ENCODE data around the gene TELO2.

Gene TELO2

DNA sequence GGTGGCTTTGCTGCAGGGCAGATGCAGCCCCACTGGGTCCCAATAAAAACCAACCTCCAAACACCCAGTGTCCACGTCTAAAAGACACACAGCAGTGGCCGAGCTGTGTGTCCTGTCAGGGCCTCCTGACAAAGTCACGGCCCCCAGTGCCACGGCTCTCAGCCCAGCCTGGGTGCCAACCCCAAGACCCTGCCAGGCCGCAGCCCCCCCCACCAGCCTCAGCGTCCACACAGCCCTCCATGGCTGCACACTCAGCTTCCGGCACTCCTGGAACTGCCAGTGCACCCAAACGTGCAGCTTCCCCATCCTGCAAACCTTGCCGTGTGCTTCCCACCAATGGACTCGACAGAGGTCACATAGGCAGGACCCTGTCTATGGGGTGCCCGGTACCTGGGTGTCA, 45.2 kb upstream of the TELO2 start:
- no peak for TF ChIP-seq CTCF (conservative IDR thresholded peaks at IDR 0.05)
- no peak overlapping the region for H3K27ac ChIP-seq

DNA sequence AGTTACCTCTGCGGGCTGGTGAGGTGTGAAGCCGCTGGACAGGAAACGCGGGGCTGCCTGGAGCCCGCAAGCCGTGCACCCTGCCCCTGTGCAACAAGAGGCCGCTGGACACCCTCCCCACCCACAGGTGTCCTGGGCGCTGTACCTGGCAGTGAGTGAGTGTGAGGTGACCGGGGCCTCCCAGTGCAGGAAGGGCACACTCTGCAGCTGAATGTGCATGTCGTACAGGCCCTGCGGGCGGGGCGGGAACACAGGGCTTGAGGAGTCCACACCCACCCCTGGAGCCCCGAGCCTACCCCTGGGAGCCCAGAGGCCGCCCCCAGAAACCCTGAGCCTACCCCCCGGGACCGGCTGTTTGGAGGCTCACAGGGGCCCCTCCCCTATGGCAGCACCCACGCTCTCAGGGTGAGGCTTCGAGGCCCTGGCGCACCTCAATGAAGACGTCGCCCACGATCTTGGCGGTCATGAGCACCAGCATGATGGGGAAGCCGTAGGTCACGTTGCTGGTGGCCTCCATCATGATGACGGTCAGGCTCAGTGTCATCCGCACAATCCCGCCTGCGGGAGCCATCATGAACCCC, 44.5 kb upstream of the TELO2 start:
- TF ChIP-seq CTCF (conservative IDR thresholded peaks at IDR 0.05): no peak
- H3K27ac ChIP-seq: no peak overlapping the region

- no peak overlapping the region for H3K27ac ChIP-seq
- TF ChIP-seq CTCF (conservative IDR thresholded peaks at IDR 0.05): no peak
These were observed 43.9 kb upstream of the TELO2 start for GRCh38 chr16:1449201-1449788.

GRCh38 chr16:1450218-1450617, 42.9 kb upstream of the TELO2 start:
- no peak for TF ChIP-seq CTCF (conservative IDR thresholded peaks at IDR 0.05)

GRCh38 chr16:1450841-1451240, 42.3 kb upstream of the TELO2 start:
- H3K27ac ChIP-seq: no peak overlapping the region
- no peak for TF ChIP-seq CTCF (conservative IDR thresholded peaks at IDR 0.05)

More at GRCh38 chr16:1450218-1450617, 42.9 kb upstream of the TELO2 start:
- no peak overlapping the region for H3K27ac ChIP-seq

- TF ChIP-seq CTCF (conservative IDR thresholded peaks at IDR 0.05): no peak
- H3K27ac ChIP-seq: no peak overlapping the region
These were observed 41.3 kb upstream of the TELO2 start for GRCh38 chr16:1451702-1452392.

GRCh38 chr16:1452530-1452929, 40.6 kb upstream of the TELO2 start:
- H3K27ac ChIP-seq: no peak overlapping the region
- TF ChIP-seq CTCF (conservative IDR thresholded peaks at IDR 0.05): no peak
